ENCODE results near the gene CFAP97. TPM values are rescaled to one million over a fixed set of nuclear protein-coding genes. Genes with fewer than 3 reads are reported as not detected.
"Not testable (repeated sequence)": the region's sequence is repeated elsewhere in the genome, so short reads cannot be mapped to it uniquely, and the experiment has no call there.

CFAP97 gene
- total RNA-seq, 1 donor from 2014 or later = 38.2 TPM

DNA sequence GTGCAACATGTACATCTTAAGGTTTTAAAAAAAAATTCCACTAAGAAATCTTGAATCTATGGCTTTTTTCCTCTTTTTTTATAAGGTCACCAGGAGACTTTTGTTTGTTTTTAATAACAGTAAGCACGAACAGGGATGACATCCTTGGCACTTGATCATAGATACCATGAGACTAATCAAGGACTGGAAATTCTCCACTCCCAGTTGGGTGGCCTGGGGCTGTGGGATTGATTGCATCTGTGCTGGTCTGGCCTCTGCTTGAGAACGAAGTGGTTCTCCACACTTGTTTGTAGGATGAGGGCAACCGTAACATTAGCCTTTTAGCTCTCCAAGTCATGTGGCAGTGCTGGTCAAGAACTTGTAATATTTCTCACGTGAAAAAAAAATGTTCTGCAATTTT, 41.0 kb upstream of the CFAP97 start:
- no peaks in the 10 kb centered on the region for H3K9me3 ChIP-seq
- no peaks in the 10 kb centered on the region for H3K27me3 ChIP-seq
- ATAC-seq (no peak), DNase-seq (no peak)
- TF ChIP-seq, protein P1, sequence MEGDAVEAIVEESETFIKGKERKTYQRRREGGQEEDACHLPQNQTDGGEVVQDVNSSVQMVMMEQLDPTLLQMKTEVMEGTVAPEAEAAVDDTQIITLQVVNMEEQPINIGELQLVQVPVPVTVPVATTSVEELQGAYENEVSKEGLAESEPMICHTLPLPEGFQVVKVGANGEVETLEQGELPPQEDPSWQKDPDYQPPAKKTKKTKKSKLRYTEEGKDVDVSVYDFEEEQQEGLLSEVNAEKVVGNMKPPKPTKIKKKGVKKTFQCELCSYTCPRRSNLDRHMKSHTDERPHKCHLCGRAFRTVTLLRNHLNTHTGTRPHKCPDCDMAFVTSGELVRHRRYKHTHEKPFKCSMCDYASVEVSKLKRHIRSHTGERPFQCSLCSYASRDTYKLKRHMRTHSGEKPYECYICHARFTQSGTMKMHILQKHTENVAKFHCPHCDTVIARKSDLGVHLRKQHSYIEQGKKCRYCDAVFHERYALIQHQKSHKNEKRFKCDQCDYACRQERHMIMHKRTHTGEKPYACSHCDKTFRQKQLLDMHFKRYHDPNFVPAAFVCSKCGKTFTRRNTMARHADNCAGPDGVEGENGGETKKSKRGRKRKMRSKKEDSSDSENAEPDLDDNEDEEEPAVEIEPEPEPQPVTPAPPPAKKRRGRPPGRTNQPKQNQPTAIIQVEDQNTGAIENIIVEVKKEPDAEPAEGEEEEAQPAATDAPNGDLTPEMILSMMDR (IDR thresholded peaks at IDR 0.05) = no peak
- no peak overlapping the region for H3K4me3 ChIP-seq
- H3K4me1 ChIP-seq = no peaks in the 10 kb centered on the region
- no peaks in the 10 kb centered on the region for H3K36me3 ChIP-seq
- no peak overlapping the region for H3K27ac ChIP-seq
- intact Hi-C loops (cut with DNase I) = no loop called here

DNA sequence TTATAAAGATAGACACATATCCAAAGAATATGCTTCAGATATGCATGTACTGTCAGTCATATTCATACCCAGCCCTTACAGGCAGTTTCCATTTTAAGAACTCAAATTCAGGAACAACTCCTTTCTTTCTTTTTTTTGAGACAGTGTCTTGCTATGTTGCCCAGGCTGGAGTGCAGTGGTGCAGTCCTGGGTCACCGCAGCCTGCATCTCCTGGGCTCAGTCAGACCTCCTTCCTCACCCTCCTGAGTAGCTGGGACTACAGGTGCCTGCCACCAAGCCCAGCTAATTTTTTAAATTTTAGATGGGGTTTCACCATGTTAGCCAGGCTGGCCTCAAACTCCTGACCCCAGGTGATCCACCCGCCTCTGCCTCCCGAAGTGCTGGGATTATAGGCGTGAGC, 40.1 kb upstream of the CFAP97 start:
- H3K9me3 ChIP-seq = no peaks in the 10 kb centered on the region
- no peaks in the 10 kb centered on the region for H3K36me3 ChIP-seq
- no peaks in the 10 kb centered on the region for H3K27me3 ChIP-seq
- DNase-seq = no peak
- intact Hi-C loops (cut with DNase I) = no loop called here
- no peak overlapping the region for H3K27ac ChIP-seq
- ATAC-seq = no peak
- TF ChIP-seq, protein P1 (IDR thresholded peaks at IDR 0.05) = no peak
- H3K4me3 ChIP-seq = no peak overlapping the region
- no peaks in the 10 kb centered on the region for H3K4me1 ChIP-seq

DNA sequence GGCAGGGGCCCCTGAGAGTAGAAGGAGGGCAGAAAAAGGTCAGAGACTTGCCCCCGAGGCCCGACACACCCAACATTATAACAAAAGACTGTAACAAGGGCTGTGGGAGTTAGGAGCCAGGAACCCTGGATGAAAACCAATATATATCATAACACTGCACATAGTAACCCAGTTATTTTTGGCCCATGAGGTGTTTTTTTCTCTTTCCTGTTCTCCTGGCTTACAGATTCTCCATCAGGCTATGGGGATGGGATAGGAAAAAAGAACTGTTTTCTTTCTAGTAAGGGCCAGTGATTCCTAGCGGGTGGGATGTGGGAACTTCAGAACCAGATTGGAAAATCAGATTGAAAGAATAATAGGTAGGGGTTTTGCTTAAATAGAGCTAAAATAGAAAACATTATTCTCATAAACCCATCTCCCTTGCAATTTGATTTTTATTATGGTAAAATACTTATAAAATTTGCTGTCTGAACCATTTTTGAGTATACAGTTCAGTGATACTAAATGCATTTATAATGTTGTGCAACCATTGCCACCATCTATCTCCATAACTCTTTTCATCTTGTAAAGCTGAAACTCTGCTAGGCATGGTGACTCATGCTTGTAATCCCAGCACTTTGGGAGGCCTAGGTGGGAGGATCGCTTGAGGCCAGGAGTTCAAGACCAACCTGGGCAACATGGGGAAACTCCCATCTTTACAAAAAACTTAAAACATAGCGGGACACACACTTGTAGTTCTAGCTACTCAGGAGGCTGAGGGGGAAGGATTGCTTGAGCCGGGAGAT, 39.1 kb upstream of the CFAP97 start:
- Histone ChIP-seq H3K9me3 (no peaks in the 10 kb centered on the region), H3K36me3 (no peaks in the 10 kb centered on the region), H3K4me3 (no peak overlapping the region), H3K27me3 (no peaks in the 10 kb centered on the region), H3K4me1 (no peaks in the 10 kb centered on the region), H3K27ac (no peak overlapping the region)
- ATAC-seq (no peak), DNase-seq (no peak)
- TF ChIP-seq, protein P1 (IDR thresholded peaks at IDR 0.05) = no peak
- intact Hi-C loops (cut with DNase I) = no loop called here

DNA sequence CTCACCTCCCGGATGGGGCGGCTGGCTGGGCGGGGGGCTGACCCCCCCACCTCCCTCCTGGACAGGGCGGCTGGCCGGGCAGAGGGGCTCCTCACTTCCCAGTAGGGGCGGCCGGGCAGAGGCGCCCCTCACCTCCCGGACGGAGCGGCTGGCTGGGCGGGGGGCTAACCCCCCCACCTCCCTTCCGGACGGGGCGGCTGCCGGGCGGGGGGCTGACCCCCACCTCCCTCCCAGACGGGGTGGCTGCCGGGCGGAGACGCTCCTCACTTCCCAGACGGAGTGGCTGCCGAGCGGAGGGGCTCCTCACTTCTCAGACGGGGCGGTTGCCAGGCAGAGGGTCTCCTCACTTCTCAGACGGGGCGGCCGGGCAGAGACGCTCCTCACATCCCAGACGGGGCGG, 36.7 kb upstream of the CFAP97 start:
- DNase-seq; H3K4me1 ChIP-seq; H3K27ac ChIP-seq; H3K4me3 ChIP-seq; ATAC-seq; intact Hi-C loops (cut with DNase I); H3K27me3 ChIP-seq; H3K36me3 ChIP-seq; H3K9me3 ChIP-seq: not testable (repeated sequence)

DNA sequence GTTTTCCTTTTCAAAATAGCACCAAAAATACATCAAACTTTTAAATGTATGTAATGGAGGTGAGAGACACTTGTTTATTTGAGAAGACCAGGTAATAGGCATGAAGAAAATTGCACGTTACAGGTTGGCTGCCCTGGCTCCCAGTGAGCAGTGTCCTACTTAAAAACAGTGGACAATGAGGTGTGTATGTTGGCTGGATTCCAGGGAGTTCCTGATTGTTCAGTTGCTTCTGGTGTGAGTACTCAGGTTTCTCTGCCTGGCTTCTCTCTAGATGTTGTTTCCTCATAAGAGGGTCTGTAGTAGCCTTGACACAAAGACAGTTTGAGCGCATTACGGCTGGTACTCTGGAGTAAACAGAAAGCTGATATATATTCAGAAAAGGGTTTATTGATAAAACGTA, 35.0 kb upstream of the CFAP97 start:
- ATAC-seq (no peak), DNase-seq (no peak)
- no peaks in the 10 kb centered on the region for H3K9me3 ChIP-seq
- no peak overlapping the region for H3K27ac ChIP-seq
- no peaks in the 10 kb centered on the region for H3K4me1 ChIP-seq
- H3K36me3 ChIP-seq = no peaks in the 10 kb centered on the region
- no peaks in the 10 kb centered on the region for H3K27me3 ChIP-seq
- TF ChIP-seq, protein P1 (IDR thresholded peaks at IDR 0.05) = no peak
- H3K4me3 ChIP-seq = no peak overlapping the region
- intact Hi-C loops (cut with DNase I) = no loop called here

DNA sequence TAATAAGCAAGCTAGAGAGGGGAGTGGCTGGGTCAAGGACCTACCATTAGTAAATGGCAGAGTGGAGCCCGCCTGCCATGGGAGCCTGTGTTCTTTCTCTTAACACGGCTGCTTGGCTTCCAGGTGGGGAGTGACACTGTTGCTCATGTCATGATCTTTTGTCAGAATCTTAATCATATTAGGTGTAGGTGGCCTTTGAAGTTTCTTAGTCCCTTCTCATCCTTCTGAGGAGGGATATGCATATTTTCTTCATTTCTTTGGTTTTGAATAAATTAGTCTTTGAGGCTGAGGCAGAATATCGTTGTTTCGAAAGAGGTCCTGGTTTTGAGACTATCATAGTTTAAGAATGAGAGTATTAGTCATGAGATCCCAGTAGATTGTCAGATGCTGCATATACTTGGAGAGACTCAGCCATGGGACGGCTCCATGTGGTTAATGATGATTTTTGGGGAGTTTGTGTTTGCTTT, 34.4 kb upstream of the CFAP97 start:
- Histone ChIP-seq H3K4me1 (no peaks in the 10 kb centered on the region), H3K9me3 (no peaks in the 10 kb centered on the region), H3K36me3 (no peaks in the 10 kb centered on the region), H3K4me3 (no peak overlapping the region), H3K27me3 (no peaks in the 10 kb centered on the region), H3K27ac (no peak overlapping the region)
- DNase-seq (no peak), ATAC-seq (no peak)
- TF ChIP-seq, protein P1 (IDR thresholded peaks at IDR 0.05) = no peak
- intact Hi-C loops (cut with DNase I) = no loop called here
